B cell (primary cell): ENCODE data around the gene SERPINE2.

Source experiments
- EZH2 ChIP-seq: IDR thresholded peaks from 2 replicates; pipeline ENCODE4 v1.6.1; 2012; ENCODE audit warnings: borderline replicate concordance, low read depth, mild to moderate bottlenecking, moderate library complexity, low read length; ENCODE audit not compliant: insufficient read depth, poor library complexity, severe bottlenecking
- TF ChIP-seq, protein P1 (sequence below): fragments of 200-600 bp; IDR thresholded peaks from one replicate; pipeline ENCODE4 v1.8.0; 2022; ENCODE audit warnings: antibody characterized with exemption, mild to moderate bottlenecking

DNA sequence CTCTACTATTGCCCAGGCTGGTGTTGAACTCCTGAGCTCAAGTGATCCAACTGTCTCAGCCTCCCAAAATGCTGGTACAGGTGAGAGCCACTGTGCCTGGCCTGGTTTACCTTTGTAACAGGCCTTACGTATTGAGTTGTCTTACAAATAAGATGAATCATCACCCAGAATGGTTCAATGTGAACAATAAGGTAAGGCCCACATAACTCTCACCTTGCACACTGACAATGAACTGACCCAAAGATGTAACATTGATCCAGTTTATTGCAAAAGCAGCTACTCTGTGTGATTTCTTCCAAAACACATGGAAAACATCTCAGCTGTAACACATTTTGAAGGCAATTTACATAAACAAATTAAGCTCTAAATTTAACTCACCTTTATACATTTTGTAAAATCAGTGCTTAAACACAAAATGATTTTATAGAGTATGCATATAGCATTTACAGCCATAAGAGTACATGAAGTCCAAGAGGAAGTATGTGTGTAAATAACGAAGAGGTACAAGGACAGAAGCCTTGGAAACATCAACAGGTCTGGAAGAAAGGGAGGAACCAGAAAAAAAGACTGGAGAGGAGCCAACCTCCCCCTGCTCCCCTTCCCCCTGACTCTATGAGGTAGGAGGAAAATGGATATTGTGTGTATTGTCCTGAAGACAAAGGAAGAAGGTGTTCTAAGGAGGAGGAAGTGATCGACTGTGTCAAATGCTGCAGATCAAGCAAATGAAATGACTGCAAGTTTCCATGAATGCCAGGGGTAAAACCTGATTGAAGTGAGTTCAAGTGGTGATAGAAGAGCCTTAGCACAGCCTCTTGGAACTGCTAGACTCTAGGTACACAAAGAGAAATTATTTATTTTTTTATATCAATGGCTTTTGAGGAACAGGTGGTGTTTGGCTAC is 88.4 kb downstream of the SERPINE2 start:
- TF ChIP-seq, protein P1, sequence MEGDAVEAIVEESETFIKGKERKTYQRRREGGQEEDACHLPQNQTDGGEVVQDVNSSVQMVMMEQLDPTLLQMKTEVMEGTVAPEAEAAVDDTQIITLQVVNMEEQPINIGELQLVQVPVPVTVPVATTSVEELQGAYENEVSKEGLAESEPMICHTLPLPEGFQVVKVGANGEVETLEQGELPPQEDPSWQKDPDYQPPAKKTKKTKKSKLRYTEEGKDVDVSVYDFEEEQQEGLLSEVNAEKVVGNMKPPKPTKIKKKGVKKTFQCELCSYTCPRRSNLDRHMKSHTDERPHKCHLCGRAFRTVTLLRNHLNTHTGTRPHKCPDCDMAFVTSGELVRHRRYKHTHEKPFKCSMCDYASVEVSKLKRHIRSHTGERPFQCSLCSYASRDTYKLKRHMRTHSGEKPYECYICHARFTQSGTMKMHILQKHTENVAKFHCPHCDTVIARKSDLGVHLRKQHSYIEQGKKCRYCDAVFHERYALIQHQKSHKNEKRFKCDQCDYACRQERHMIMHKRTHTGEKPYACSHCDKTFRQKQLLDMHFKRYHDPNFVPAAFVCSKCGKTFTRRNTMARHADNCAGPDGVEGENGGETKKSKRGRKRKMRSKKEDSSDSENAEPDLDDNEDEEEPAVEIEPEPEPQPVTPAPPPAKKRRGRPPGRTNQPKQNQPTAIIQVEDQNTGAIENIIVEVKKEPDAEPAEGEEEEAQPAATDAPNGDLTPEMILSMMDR, result no peak
- TF ChIP-seq EZH2, result no peak
